Stimulated activated CD8-positive, alpha-beta memory T cell treated with anti-CD3 and anti-CD28 coated beads, Interleukin-15, amount 100 ng/mL, for 4 hours (primary cell): ENCODE results near the gene CCDC172.

Experiments used
- DNase-seq, 2 donors: peaks; one replicate each; pipeline ENCODE4 v3.0.0-alpha.2; 2020; ENCODE audit warnings: low read depth in 2 of 2

The CCDC172 gene

DNA sequence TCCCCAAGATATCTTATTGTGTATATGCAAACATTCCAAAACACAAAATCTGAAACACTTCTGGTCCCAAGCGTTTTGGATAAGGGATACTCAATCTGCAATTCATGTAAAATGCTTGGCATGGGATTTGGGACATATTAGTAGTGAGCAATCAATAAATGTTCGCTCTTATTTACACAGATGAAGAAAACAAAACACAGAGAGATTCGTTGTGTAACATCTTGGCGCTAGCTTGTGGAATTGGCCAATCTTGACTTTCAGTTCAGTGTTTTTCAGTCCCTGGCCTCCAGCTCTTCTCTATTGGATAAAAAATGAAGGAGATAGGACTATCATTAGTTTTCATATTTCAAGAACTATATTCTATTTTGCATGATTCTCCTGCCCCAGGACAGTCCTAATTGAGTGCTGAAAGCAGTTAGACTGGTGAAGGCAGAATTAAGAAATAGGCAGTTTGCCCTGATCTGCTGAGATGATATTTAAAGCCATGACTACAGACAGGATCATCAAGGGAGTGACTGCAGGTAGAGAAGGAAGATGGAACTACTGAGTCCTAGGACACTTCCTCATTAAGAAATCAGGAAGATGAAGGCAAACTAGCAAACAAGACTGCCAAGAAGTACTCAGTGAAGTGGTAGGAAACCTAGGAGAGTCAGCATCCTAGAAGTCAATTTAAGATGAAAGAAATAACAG is 105.2 kb downstream of the CCDC172 start:
- no peak for DNase-seq
